ENCODE results near the gene DYNLL2.

GRCh38 chr17:58092797-58093385 lies 9.7 kb downstream of the DYNLL2 start:
- no peak for TF ChIP-seq POLR2A (IDR thresholded peaks at IDR 0.05)
- no peak for TF ChIP-seq POLR2AphosphoS5 (IDR thresholded peaks at IDR 0.05)
- TF ChIP-seq EP300 (IDR thresholded peaks at IDR 0.05), result no peak
- no peak for TF ChIP-seq CTCF (IDR thresholded peaks at IDR 0.05)
